Measurements from ENCODE around the gene AQP2. TPM values are rescaled to one million over a fixed set of nuclear protein-coding genes. Genes with fewer than 3 reads are reported as not detected.

The AQP2 gene
- total and polyA plus RNA-seq, 2 experiments from 2014 or later, result 0.07 TPM; not detected in 1

GRCh38 chr12:49930515-49931288 is 19.8 kb upstream of the AQP2 start:
- TF ChIP-seq CREB1 (CRISPR knock-in tag; IDR thresholded peaks at IDR 0.05; ENCODE audit: low read depth) (no peak), CTCF (conservative IDR thresholded peaks at IDR 0.05; ENCODE audit: low read depth in 2 of 2) (no peak), ZNF462 (CRISPR knock-in tag; IDR thresholded peaks at IDR 0.05) (no peak), POLR2AphosphoS5 (IDR thresholded peaks at IDR 0.05; ENCODE audit: low read depth) (no peak), STAT1 (IDR thresholded peaks at IDR 0.05; ENCODE audit: unreplicated experiment) (no peak), REST (IDR thresholded peaks at IDR 0.05; ENCODE audit: unreplicated experiment) (no peak), EZH2 (IDR thresholded peaks at IDR 0.05; ENCODE audit: low read depth, unreplicated experiment) (no peak), ZNF114 (CRISPR knock-in tag; IDR thresholded peaks at IDR 0.05) (no peak), JUNB (IDR thresholded peaks at IDR 0.05; ENCODE audit: unreplicated experiment) (no peak), ZNF331 (CRISPR knock-in tag; IDR thresholded peaks at IDR 0.05; ENCODE audit: low read depth) (no peak), EZH2phosphoT487 (IDR thresholded peaks at IDR 0.05; ENCODE audit: unreplicated experiment) (no peak)
- H3K36me3 Mint-ChIP-seq (ENCODE audit: low read depth), result no peaks in the 10 kb centered on the region
- H3K4me1 Mint-ChIP-seq, result peaks cover 4% of the 10 kb centered on the region; the same call in 2 of the 3 replicates
- Histone ChIP-seq H4K20me1 (replicated peaks; ENCODE audit: insufficient read depth) (no peaks in the 10 kb centered on the region), H2AFZ (no peak overlapping the region), H3K9me2 (ENCODE audit: insufficient read depth) (0 out of 2 replicates have a peak, but pooled peaks cover 3% of the 10 kb centered on the region), H3K36me3 (ENCODE audit: insufficient read depth) (no peaks in the 10 kb centered on the region), H3K4me2 (no peak overlapping the region), H3K4me3 (no peak overlapping the region), H3K27ac (ENCODE audit: low read depth) (no peak overlapping the region), H3K79me2 (replicated peaks; ENCODE audit: insufficient read depth) (no peaks in the 10 kb centered on the region), H3K27me3 (ENCODE audit: insufficient read depth) (no peaks in the 10 kb centered on the region), H3K4me1 (ENCODE audit: insufficient read depth) (0 out of 2 replicates have a peak, but pooled peaks cover 3% of the 10 kb centered on the region), H3F3A (replicated peaks; ENCODE audit: low read depth) (no peaks in the 10 kb centered on the region)
- H3K9me3 Mint-ChIP-seq, result no peaks in the 10 kb centered on the region
- H3K27ac Mint-ChIP-seq, result no peak overlapping the region
- peaks cover under 1% of the 10 kb centered on the region for H3K27me3 Mint-ChIP-seq (ENCODE audit: insufficient read depth, low read depth, poor library complexity)
- DNase-seq (ENCODE audit: low spot score), result no peak
- ATAC-seq, result no peak
- no peak overlapping the region for H3K4me3 Mint-ChIP-seq

Measured in GM23338 (cell line).